HEK293T (cell line): ENCODE results near the gene TNFSF10.
"Not testable (repeated sequence)": the region's sequence is repeated elsewhere in the genome, so short reads cannot be mapped to it uniquely, and the experiment has no call there.

ENCODE experiments used
- CTCF ChIA-PET: fragments of 350-600 bp; formaldehyde crosslinking; extraction: SDS; loops from one replicate; lab custom pipeline; 2021; ENCODE audit warnings: antibody characterized with exemption, inconsistent platforms; lab: Yijun Ruan, JAX
- POLR2A ChIA-PET: fragments of 350-600 bp; formaldehyde crosslinking; extraction: SDS; loops from one replicate; lab custom pipeline; 2020; ENCODE audit warnings: antibody characterized with exemption, inconsistent platforms; lab: Yijun Ruan, JAX
- DNase-seq: peaks from one replicate; pipeline ENCODE4 v3.0.0; 2012; ENCODE audit warnings: mixed read lengths; ENCODE audit errors: extremely low spot score
- ARNT ChIP-seq: fragments of 450-650 bp; IDR thresholded peaks from 2 replicates; pipeline ENCODE4 v1.6.1; 2017; ENCODE audit warnings: mild to moderate bottlenecking
- BHLHE40 ChIP-seq: fragments of 450-650 bp; IDR thresholded peaks from 2 replicates; pipeline ENCODE4 v1.6.1; 2016; ENCODE audit warnings: mild to moderate bottlenecking, moderate library complexity, borderline replicate concordance
- CTBP1 ChIP-seq: fragments of 450-650 bp; IDR thresholded peaks from 2 replicates; pipeline ENCODE4 v1.6.1; 2016; ENCODE audit warnings: borderline replicate concordance
- ELF4 ChIP-seq: fragments of 450-650 bp; IDR thresholded peaks from 2 replicates; pipeline ENCODE4 v1.6.1; 2017; ENCODE audit warnings: antibody characterized with exemption
- FOXA1 ChIP-seq: fragments of 450-650 bp; IDR thresholded peaks from 2 replicates; pipeline ENCODE4 v1.6.1; 2016; ENCODE audit warnings: mild to moderate bottlenecking
- FOXK2 ChIP-seq: fragments of 450-650 bp; IDR thresholded peaks from 2 replicates; pipeline ENCODE4 v1.6.1; 2016; ENCODE audit warnings: mild to moderate bottlenecking
- FOXM1 ChIP-seq: fragments of 450-650 bp; IDR thresholded peaks from 2 replicates; pipeline ENCODE4 v1.6.1; 2017; ENCODE audit warnings: mild to moderate bottlenecking, borderline replicate concordance
- HDGF ChIP-seq: fragments of 450-650 bp; IDR thresholded peaks from 2 replicates; pipeline ENCODE4 v1.6.1; 2017; ENCODE audit warnings: antibody characterized with exemption, borderline replicate concordance
- L3MBTL2 ChIP-seq: fragments of 450-650 bp; conservative IDR thresholded peaks from 2 replicates; pipeline ENCODE4 v1.6.1; 2016; ENCODE audit warnings: mild to moderate bottlenecking
- LEF1 ChIP-seq: fragments of 450-650 bp; IDR thresholded peaks from 2 replicates; pipeline ENCODE4 v1.6.1; 2017; ENCODE audit warnings: mild to moderate bottlenecking, borderline replicate concordance
- NFRKB ChIP-seq: fragments of 450-650 bp; IDR thresholded peaks from 2 replicates; pipeline ENCODE4 v1.6.1; 2016; ENCODE audit warnings: mild to moderate bottlenecking, moderate library complexity
- PKNOX1 ChIP-seq: fragments of 450-650 bp; IDR thresholded peaks from 2 replicates; pipeline ENCODE4 v1.6.1; 2016
- SP1 ChIP-seq: fragments of 450-650 bp; IDR thresholded peaks from 2 replicates; pipeline ENCODE4 v1.6.1; 2017
- SUZ12 ChIP-seq: fragments of 450-650 bp; IDR thresholded peaks from 2 replicates; pipeline ENCODE4 v1.6.1; 2016; ENCODE audit warnings: mild to moderate bottlenecking
- TARDBP ChIP-seq: fragments of 450-650 bp; IDR thresholded peaks from 2 replicates; pipeline ENCODE4 v1.6.1; 2016
- ZNF384 ChIP-seq: fragments of 450-650 bp; IDR thresholded peaks from 2 replicates; pipeline ENCODE4 v1.6.1; 2016

Gene TNFSF10

GRCh38 chr3:172522871-172523818 is at the start of gene TNFSF10:
Gene TNFSF10 (minus strand): TSS chr3:172523430. CDS start chr3:172523384, 46 bp downstream.
- no peak for DNase-seq
- CTCF ChIA-PET = interaction anchor here (0.8 kb wide), 1 partner anchor 10 kb away, joined by 3 read pairs; no protein-coding TSS in a partner anchor
- POLR2A ChIA-PET = no interaction called here
- TF ChIP-seq L3MBTL2 (no peak), FOXM1 (no peak), FOXA1 (no peak), NFRKB (no peak)

DNA sequence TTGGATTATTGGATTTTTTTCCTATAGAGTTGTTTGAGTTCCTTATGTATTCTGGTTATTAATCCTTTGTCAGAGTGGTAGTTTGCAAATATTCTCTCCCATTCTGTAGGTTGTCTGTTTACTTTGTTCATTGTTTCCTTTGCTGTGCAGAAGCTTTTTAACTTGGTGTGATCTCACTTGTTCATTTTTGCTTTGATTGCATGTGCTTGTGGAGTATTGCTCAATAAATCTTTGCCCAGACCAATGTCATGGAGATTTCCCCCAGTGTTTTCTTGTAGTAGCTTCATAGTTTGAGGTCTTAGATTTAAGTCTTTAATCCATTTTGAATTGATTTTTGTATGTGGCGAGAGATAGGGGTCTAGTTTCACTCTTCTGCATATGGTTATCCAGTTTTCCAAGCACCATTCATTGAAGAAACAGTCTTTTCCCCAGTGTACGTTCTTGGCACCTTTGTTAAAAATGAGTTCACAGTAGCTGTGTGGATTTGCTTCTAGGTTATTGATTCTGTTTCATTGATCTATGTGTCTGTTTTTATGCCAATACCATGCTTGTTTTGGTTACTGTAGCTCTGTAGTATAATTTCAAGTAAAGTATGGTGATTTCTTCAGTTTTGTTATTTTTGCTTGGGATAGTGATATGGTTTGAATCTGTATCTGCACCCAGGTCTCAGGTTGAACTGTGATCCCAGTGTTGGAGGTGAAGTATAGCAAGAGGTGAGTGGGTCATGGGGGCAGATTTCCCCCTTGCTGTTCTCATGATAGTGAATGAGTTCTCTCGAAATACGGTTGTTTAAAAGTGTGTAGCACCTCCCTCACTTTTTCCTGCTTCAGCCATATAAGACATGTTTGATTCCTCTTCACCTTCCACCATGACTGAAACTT is 46.1 kb upstream of the TNFSF10 start:
- no peak for DNase-seq
- ChIA-PET CTCF (no interaction called here), POLR2A (no interaction called here)
- TF ChIP-seq NFRKB = no peak
- no peak for TF ChIP-seq FOXK2
- TF ChIP-seq BHLHE40 = no peak
- TF ChIP-seq ARNT = no peak
- TF ChIP-seq PKNOX1 = no peak
- no peak for TF ChIP-seq TARDBP
- TF ChIP-seq SUZ12 = no peak

- no peak for DNase-seq
- TF ChIP-seq BHLHE40 = no peak
- no peak for TF ChIP-seq PKNOX1
- no peak for TF ChIP-seq L3MBTL2
- TF ChIP-seq ZNF384 = no peak
- TF ChIP-seq SUZ12 = no peak
- TF ChIP-seq ELF4 = no peak
- TF ChIP-seq FOXA1 = no peak
- TF ChIP-seq FOXM1 = no peak
- TF ChIP-seq NFRKB = no peak
- no peak for TF ChIP-seq SP1
- no peak for TF ChIP-seq ARNT
- no peak for TF ChIP-seq HDGF
- TF ChIP-seq TARDBP = no peak
- TF ChIP-seq LEF1 = no peak
- no peak for TF ChIP-seq FOXK2
- TF ChIP-seq CTBP1 = no peak
- CTCF ChIA-PET = no interaction called here
- POLR2A ChIA-PET = no interaction called here
These were observed 45.5 kb upstream of the TNFSF10 start for GRCh38 chr3:172568701-172569100.

DNA sequence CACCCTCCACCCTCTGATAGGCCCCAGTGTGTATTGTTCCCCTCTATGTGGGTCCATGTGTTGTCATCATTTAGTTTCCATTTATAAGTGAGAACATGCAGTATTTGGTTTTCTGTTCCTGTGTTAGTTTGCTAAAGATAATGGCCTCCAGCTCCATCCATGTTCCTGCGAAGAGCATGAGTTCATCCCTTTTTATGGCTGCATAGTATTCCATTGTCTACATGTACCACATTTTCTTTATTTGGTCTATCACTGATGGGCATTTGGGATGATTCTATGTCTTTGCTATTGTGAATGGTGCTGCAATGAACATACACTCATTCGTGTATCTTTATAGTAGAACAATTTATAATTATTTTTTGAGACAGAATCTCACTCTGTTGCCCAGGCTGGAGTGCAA is 43.6 kb upstream of the TNFSF10 start:
- DNase-seq, POLR2A ChIA-PET, CTCF ChIA-PET: not testable (repeated sequence)

GRCh38 chr3:172564499-172564898 is 41.3 kb upstream of the TNFSF10 start:
- ChIA-PET CTCF (no interaction called here), POLR2A (no interaction called here)
- no peak for DNase-seq
- TF ChIP-seq ARNT (no peak), PKNOX1 (no peak), TARDBP (no peak), SP1 (no peak), NFRKB (no peak), SUZ12 (no peak)

GRCh38 chr3:172562871-172563865 is 39.9 kb upstream of the TNFSF10 start:
- no peak for DNase-seq
- ChIA-PET POLR2A (no interaction called here), CTCF (interaction anchor here (1.4 kb wide), 1 partner anchor 33 kb away, joined by 5 read pairs; no protein-coding TSS in a partner anchor)
- TF ChIP-seq SP1 (no peak), PKNOX1 (peak; percentile 39)
